ENCODE results near the gene PDE4D. TPM values are rescaled to one million over a fixed set of nuclear protein-coding genes. Genes with fewer than 3 reads are reported as not detected.

PDE4D gene
- total and polyA plus RNA-seq, 2 donors (not counting 3 experiments of a cell fraction or from before 2014, with no cell fraction given) = 34.5 to 51.2 TPM

- no TSS peak for BruUV-seq (replicated peaks)
- H4K20me1 ChIP-seq (replicated peaks; ENCODE audit: control insufficient read depth, extremely low read depth, insufficient read depth, low read length) = no peaks in the 10 kb centered on the region
- intact Hi-C loops (cut with micrococcal nuclease) = no loop called here
- TF ChIP-seq FOS (IDR thresholded peaks at IDR 0.05; ENCODE audit: borderline replicate concordance, insufficient read depth, low read length) = no peak
- TF ChIP-seq JUN (IDR thresholded peaks at IDR 0.05; ENCODE audit: borderline replicate concordance, insufficient read depth, insufficient read length, low read depth) = no peak
- no peak for TF ChIP-seq EZH2 (IDR thresholded peaks at IDR 0.05; ENCODE audit: borderline replicate concordance, low read depth, low read length, severe bottlenecking)
- TF ChIP-seq MAX (IDR thresholded peaks at IDR 0.05; ENCODE audit: insufficient read depth, insufficient read length) = no peak
- no peak for TF ChIP-seq MYC (IDR thresholded peaks at IDR 0.05; ENCODE audit: low read depth, low read length)
- TF ChIP-seq GATA2 (IDR thresholded peaks at IDR 0.05; ENCODE audit: insufficient read depth, insufficient read length, low read depth, low read length) = no peak
- no peak for TF ChIP-seq POLR2AphosphoS5 (IDR thresholded peaks at IDR 0.05; ENCODE audit: insufficient read depth, low read depth, low read length)
- H3K4me2 ChIP-seq (ENCODE audit: insufficient read depth, low read length) = no peak overlapping the region
- no peaks in the 10 kb centered on the region for H3K79me2 ChIP-seq (ENCODE audit: control insufficient read depth, insufficient read depth, low read length)
- no peaks in the 10 kb centered on the region for H3K36me3 ChIP-seq (ENCODE audit: control insufficient read depth in 2 of 2, extremely low read depth in 1 of 2, insufficient read depth in 2 of 2, low read length in 2 of 2)
- H3K4me1 ChIP-seq (ENCODE audit: control insufficient read depth, extremely low read depth, insufficient read depth, low read length) = no peaks in the 10 kb centered on the region
- no peak overlapping the region for H3K4me3 ChIP-seq (replicated peaks in 1 of 3; ENCODE audit: insufficient read depth in 1 of 3, low read depth in 1 of 3, low read length in 3 of 3)
- ChIA-PET CTCF (interaction anchor here (0.9 to 1.5 kb wide), 2 partner anchors 11 to 48 kb away, joined by 3 to 4 read pairs; no protein-coding TSS in a partner anchor), POLR2A (no interaction called here)
- dilution Hi-C loops (cut with MboI; ENCODE audit: extremely low pct_ligation_motif_present, low sequenced_read_pairs) = no loop called here
- no peaks in the 10 kb centered on the region for H3K9me1 ChIP-seq (replicated peaks; ENCODE audit: control insufficient read depth, extremely low read depth, insufficient read depth, low read length)
- DNase-seq (ENCODE audit: low read depth, low spot score) (no peak), FAIRE-seq (no peak)
- H3K9me3 ChIP-seq (replicated peaks; ENCODE audit: control insufficient read depth, insufficient read depth, low read length) = no peaks in the 10 kb centered on the region
- H2AFZ ChIP-seq (ENCODE audit: low read depth, low read length) = no peak overlapping the region
- H3K27me3 ChIP-seq (ENCODE audit: control insufficient read depth in 2 of 2, insufficient read depth in 2 of 2, low read length in 2 of 2) = peaks cover 7 to 9% of the 10 kb centered on the region in 2 experiments
- H3K27ac ChIP-seq (ENCODE audit: insufficient read depth, low read depth, low read length) = no peak overlapping the region
- no peak overlapping the region for H3K9ac ChIP-seq (replicated peaks; ENCODE audit: extremely low read depth, insufficient read depth, low read length)
These were observed 958.9 kb downstream of the PDE4D start for GRCh38 chr5:58934629-58935097.

Measured in endothelial cell of umbilical vein (primary cell).